OCI-LY3 (cell line): ENCODE data around the gene NOTUM.

ENCODE experiments used
- H2AFZ ChIP-seq: fragments of 200-600, 300-600 bp; shearing (Covaris generic); 2 replicates; pipeline ENCODE4 v1.6.0; 2014; ENCODE audit warnings: antibody characterized with exemption, low read depth, low read length
- H3K27ac ChIP-seq: fragments of 200-600, 300-600 bp; sonication (generic); 2 replicates; pipeline ENCODE4 v1.5.1; 2014; ENCODE audit warnings: mild to moderate bottlenecking, low read length, moderate library complexity, mixed read lengths
- H3K27me3 ChIP-seq: fragments of 200-600, 300-600 bp; sonication (generic); 2 replicates; pipeline ENCODE4 v1.6.1; 2014; ENCODE audit warnings: low read depth, low read length, mixed read lengths
- H3K36me3 ChIP-seq: fragments of 200-600, 300-600 bp; sonication (generic); replicated peaks from 2 replicates; pipeline ENCODE3; 2014; ENCODE audit warnings: low read depth, low read length, mixed read lengths
- H3K4me1 ChIP-seq: fragments of 300-600, 200-600 bp; sonication (generic); 2 replicates; pipeline ENCODE4 v1.6.1; 2014; ENCODE audit warnings: low read length, mixed read lengths
- H3K4me2 ChIP-seq: fragments of 200-600, 300-600 bp; sonication (generic); 2 replicates; pipeline ENCODE4 v1.6.1; 2014; ENCODE audit warnings: low read length, mixed read lengths
- H3K4me3 ChIP-seq: fragments of 300-600, 200-600 bp; sonication (generic); 2 replicates; pipeline ENCODE4 v1.5.1; 2014; ENCODE audit warnings: antibody characterized with exemption, mild to moderate bottlenecking, low read length, moderate library complexity
- H3K79me2 ChIP-seq: fragments of 300-600, 200-600 bp; shearing (Covaris generic); 2 replicates; pipeline ENCODE4 v1.6.1; 2014; ENCODE audit warnings: mild to moderate bottlenecking, low read length, mixed read lengths
- H3K9ac ChIP-seq: fragments of 300-600, 200-600 bp; shearing (Covaris generic); 2 replicates; pipeline ENCODE4 v1.6.0; 2014; ENCODE audit warnings: mild to moderate bottlenecking, low read length, moderate library complexity
- H3K9me3 ChIP-seq: fragments of 200-600, 300-600 bp; shearing (Covaris generic); 2 replicates; pipeline ENCODE4 v1.6.1; 2014; ENCODE audit warnings: low read length, mixed read lengths; ENCODE audit not compliant: insufficient read depth
- H4K20me1 ChIP-seq: fragments of 200-600, 300-600 bp; sonication (generic); 2 replicates; pipeline ENCODE4 v1.6.1; 2016; ENCODE audit warnings: low read length, mixed read lengths; ENCODE audit not compliant: insufficient read depth
- EZH2phosphoT487 ChIP-seq: fragments of 200-600 bp; shearing (Covaris generic); IDR thresholded peaks from 2 replicates; pipeline ENCODE4 v1.6.1; 2018; ENCODE audit warnings: antibody characterized with exemption, mixed run types, low read depth
- TF ChIP-seq, protein P1 (sequence below): fragments of 200-600, 300-600 bp; sonication (generic); IDR thresholded peaks from 2 replicates; pipeline ENCODE4 v1.5.1; 2014; ENCODE audit warnings: antibody characterized with exemption, low read length, low read depth

The NOTUM gene

DNA sequence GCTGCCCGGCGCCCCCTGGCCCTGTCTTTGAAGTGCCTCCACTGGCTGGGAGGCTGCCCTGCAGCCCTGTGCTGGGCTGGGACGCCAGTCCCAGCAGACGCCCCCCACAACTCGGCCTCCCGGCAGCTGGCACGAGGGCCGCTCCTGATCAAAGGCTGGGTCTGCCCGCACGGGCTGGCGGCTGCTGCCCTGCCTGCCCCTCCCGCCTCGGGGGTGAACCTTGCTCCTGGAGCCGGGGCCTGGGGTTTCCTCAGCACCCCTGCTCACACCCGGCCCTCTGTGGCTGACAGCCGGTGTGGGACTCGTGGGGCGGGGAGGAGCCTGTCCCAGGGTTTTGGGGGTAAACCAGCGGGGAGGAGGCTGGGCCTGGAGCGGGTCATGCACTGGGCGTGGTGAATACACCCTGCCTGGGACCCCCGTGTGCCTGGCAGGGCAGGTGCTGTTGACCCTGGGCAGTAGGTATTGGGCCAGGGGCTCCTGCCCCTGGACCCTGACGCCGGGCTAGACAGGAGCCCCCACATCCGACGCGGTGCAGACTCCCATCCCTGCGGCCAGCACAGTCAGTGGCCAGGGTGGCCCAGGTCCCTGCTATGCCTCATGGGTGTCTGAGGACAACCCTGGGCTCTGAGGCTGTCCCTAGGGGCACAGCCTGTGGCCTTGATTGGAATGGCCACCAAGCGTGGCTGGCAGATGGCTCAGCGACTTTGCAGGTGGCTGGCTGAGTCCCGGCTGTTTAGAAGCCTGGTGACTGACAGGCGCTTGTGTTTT lies 40.0 kb upstream of the NOTUM start:
- no peaks in the 10 kb centered on the region for H3K79me2 ChIP-seq
- no peaks in the 10 kb centered on the region for H3K4me1 ChIP-seq
- H3K4me2 ChIP-seq: no peak overlapping the region
- H3K36me3 ChIP-seq: no peaks in the 10 kb centered on the region
- no peaks in the 10 kb centered on the region for H4K20me1 ChIP-seq
- H2AFZ ChIP-seq: no peak overlapping the region
- H3K9me3 ChIP-seq: no peaks in the 10 kb centered on the region
- TF ChIP-seq EZH2phosphoT487: no peak
- TF ChIP-seq, protein P1, sequence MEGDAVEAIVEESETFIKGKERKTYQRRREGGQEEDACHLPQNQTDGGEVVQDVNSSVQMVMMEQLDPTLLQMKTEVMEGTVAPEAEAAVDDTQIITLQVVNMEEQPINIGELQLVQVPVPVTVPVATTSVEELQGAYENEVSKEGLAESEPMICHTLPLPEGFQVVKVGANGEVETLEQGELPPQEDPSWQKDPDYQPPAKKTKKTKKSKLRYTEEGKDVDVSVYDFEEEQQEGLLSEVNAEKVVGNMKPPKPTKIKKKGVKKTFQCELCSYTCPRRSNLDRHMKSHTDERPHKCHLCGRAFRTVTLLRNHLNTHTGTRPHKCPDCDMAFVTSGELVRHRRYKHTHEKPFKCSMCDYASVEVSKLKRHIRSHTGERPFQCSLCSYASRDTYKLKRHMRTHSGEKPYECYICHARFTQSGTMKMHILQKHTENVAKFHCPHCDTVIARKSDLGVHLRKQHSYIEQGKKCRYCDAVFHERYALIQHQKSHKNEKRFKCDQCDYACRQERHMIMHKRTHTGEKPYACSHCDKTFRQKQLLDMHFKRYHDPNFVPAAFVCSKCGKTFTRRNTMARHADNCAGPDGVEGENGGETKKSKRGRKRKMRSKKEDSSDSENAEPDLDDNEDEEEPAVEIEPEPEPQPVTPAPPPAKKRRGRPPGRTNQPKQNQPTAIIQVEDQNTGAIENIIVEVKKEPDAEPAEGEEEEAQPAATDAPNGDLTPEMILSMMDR: no peak
- no peak overlapping the region for H3K9ac ChIP-seq
- no peak overlapping the region for H3K27ac ChIP-seq
- no peaks in the 10 kb centered on the region for H3K27me3 ChIP-seq
- no peak overlapping the region for H3K4me3 ChIP-seq

DNA sequence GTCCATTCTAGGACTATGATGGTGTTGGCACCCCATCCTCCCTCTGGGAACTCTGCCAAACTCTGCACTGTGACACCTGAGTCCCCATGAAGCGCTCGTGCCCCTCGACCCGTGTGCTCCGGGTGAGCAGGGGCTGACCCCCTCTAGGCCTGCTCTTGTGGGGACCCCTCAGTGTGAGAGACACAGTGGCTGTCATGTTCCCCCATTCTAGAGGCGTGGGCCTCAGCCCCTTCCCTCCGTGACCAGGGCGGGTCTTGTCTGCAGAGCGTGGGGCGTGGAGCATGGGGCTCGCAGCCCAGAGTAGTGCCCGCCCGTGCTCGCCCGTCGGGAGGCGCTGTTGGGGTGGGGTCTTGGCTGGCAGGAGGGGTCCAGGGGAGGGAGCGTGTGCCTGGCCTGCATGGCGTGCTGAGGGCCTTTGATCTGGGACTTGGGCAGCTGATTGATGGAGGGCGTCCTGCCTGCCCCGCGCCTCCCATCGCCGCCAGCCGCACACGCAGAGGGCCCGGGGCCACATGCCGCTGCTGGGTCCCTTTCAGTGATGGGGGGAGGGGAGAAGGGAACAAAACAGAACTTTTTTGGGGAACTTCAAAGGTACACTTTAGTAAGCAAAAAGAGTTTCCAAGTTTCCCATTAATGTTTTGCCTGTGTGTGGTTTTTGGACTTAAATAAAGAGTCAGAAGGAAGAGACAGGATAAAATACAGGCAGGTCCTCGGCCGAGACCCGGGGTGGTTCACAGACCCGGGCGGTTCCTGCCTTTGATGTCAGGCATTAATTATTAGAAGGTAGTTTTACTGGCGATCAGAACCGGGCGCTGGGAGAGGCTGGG lies 39.2 kb upstream of the NOTUM start:
- no peak for TF ChIP-seq EZH2phosphoT487
- TF ChIP-seq, protein P1: no peak
- no peaks in the 10 kb centered on the region for H3K4me1 ChIP-seq

DNA sequence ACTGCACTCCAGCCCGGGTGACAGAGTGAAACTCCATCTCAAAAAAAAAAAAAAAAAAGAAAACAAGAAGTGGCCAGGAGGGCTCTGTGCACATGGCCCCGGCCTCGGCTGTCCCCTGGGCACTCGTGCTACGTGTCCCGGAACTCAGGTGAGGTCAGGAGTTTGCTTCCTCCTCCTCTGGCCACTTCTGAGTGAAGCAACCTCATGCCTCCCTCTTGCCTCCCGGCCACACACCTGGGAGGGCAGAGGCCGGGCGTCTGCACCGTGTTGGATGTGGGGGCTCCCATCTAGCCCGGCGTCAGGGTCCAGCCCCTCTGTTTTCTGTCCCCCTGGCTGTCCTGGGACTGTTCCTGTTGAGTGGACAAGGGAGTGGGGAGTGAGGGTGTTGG lies 38.6 kb upstream of the NOTUM start:
- Histone ChIP-seq H3K79me2 (no peaks in the 10 kb centered on the region), H3K27ac (no peak overlapping the region), H3K4me3 (no peak overlapping the region), H3K9ac (no peak overlapping the region), H4K20me1 (no peaks in the 10 kb centered on the region), H2AFZ (no peak overlapping the region), H3K36me3 (no peaks in the 10 kb centered on the region), H3K9me3 (no peaks in the 10 kb centered on the region), H3K4me2 (no peak overlapping the region), H3K4me1 (no peaks in the 10 kb centered on the region), H3K27me3 (no peaks in the 10 kb centered on the region)
- TF ChIP-seq EZH2phosphoT487: no peak
- TF ChIP-seq, protein P1: no peak

More for the DNA sequence above, 39.2 kb upstream of the NOTUM start:
- Histone ChIP-seq H3K36me3 (no peaks in the 10 kb centered on the region), H3K9ac (no peak overlapping the region), H4K20me1 (no peaks in the 10 kb centered on the region), H3K4me3 (no peak overlapping the region), H3K27me3 (no peaks in the 10 kb centered on the region), H3K4me2 (no peak overlapping the region), H3K27ac (no peak overlapping the region), H3K79me2 (no peaks in the 10 kb centered on the region), H2AFZ (no peak overlapping the region), H3K9me3 (no peaks in the 10 kb centered on the region)

DNA sequence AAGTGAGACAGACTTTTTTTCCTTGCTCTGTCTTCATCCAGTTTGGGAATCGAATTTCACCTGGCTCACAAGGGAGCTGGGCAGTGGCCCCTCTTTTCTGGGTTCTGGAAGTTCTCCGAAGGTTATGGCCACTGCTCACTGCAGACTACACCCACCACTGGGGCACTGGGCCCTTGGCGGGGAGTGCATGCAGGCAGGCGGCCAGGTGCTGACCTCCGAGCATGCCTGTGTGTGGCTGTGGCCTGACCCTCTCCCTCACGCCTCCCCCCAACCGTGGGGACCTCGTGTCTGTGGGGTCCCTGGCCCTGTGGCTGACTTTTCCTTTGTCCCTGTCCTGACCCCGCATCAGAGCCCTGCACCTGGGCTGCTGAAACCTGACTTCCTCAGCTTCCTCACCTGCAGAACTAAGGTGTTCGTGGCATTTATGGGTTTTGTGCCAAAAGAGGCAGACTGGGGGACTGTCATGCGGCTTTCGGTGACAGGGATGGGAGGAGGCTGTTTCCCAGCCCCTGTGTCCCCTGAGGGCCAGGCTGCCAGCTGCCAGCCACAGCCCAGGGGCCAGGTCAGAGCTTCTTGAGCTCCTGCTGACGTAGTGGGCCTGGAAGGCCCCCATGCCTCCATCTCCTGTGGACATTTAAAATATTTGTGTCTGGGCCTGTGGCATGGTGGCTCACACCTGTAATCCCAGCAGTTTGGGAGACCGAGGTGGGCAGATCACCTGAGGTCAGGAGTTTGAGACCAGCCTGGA lies 37.9 kb upstream of the NOTUM start:
- TF ChIP-seq, protein P1: no peak
- no peak for TF ChIP-seq EZH2phosphoT487
- H3K4me2 ChIP-seq: no peak overlapping the region
- H4K20me1 ChIP-seq: no peaks in the 10 kb centered on the region

More for the DNA sequence above, 37.9 kb upstream of the NOTUM start:
- Histone ChIP-seq H2AFZ (no peak overlapping the region), H3K4me1 (no peaks in the 10 kb centered on the region), H3K4me3 (no peak overlapping the region), H3K27ac (no peak overlapping the region), H3K9ac (no peak overlapping the region), H3K9me3 (no peaks in the 10 kb centered on the region), H3K27me3 (no peaks in the 10 kb centered on the region), H3K79me2 (no peaks in the 10 kb centered on the region), H3K36me3 (no peaks in the 10 kb centered on the region)
